T-helper 2 cell treated with Interferon-gamma antibody and Interleukin-4, amounts not matched to agents 5 μg/mL and 100 μg/mL, for 36 hours (primary cell): ENCODE results near the gene MTHFD1L.
"Not testable (repeated sequence)": the region's sequence is repeated elsewhere in the genome, so short reads cannot be mapped to it uniquely, and the experiment has no call there.

Experiments used
- DNase-seq: peaks from one replicate; pipeline ENCODE4 v3.0.0; 2021; ENCODE audit warnings: low spot score
- H3K27ac Mint-ChIP-seq: one replicate; pipeline ENCODE4 v1.8.0; 2021; ENCODE audit warnings: mild to moderate bottlenecking, mixed read lengths
- H3K27me3 Mint-ChIP-seq: one replicate; pipeline ENCODE4 v1.8.0; 2021; ENCODE audit warnings: low read depth, mixed read lengths
- H3K36me3 Mint-ChIP-seq: one replicate; pipeline ENCODE4 v1.8.0; 2021; ENCODE audit warnings: low read depth, mixed read lengths
- H3K4me1 Mint-ChIP-seq: one replicate; pipeline ENCODE4 v1.8.0; 2021; ENCODE audit warnings: low read depth, mixed read lengths
- H3K4me3 Mint-ChIP-seq: one replicate; pipeline ENCODE4 v1.8.0; 2022; ENCODE audit warnings: mild to moderate bottlenecking, moderate library complexity, mixed read lengths
- H3K9me3 Mint-ChIP-seq: one replicate; pipeline ENCODE4 v1.8.0; 2021; ENCODE audit warnings: mixed read lengths

The MTHFD1L gene

GRCh38 chr6:151038616-151039015 is 173.1 kb downstream of the MTHFD1L start:
- Mint-ChIP-seq H3K4me3 (no peak overlapping the region), H3K27ac (no peak overlapping the region), H3K36me3 (peaks cover 34% of the 10 kb centered on the region), H3K4me1 (peaks cover 11% of the 10 kb centered on the region), H3K27me3 (no peaks in the 10 kb centered on the region), H3K9me3 (no peaks in the 10 kb centered on the region)
- no peak for DNase-seq

GRCh38 chr6:151040888-151041521 is 175.5 kb downstream of the MTHFD1L start:
- not testable (repeated sequence) for H3K9me3 Mint-ChIP-seq, DNase-seq, H3K27me3 Mint-ChIP-seq, H3K4me3 Mint-ChIP-seq, H3K27ac Mint-ChIP-seq
- Mint-ChIP-seq H3K36me3 (peaks cover 40% of the 10 kb centered on the region), H3K4me1 (peaks cover 11% of the 10 kb centered on the region)

GRCh38 chr6:151041686-151042085 is 176.2 kb downstream of the MTHFD1L start:
- no peaks in the 10 kb centered on the region for H3K9me3 Mint-ChIP-seq
- H3K27me3 Mint-ChIP-seq = no peaks in the 10 kb centered on the region
- no peak for DNase-seq
- peaks cover 7% of the 10 kb centered on the region for H3K4me1 Mint-ChIP-seq
- H3K36me3 Mint-ChIP-seq = peaks cover 39% of the 10 kb centered on the region
- no peak overlapping the region for H3K4me3 Mint-ChIP-seq
- H3K27ac Mint-ChIP-seq = no peak overlapping the region

- H3K27ac Mint-ChIP-seq, H3K4me1 Mint-ChIP-seq, H3K9me3 Mint-ChIP-seq, DNase-seq, H3K27me3 Mint-ChIP-seq, H3K4me3 Mint-ChIP-seq: not testable (repeated sequence)
- H3K36me3 Mint-ChIP-seq = peaks cover 38% of the 10 kb centered on the region
Observed at GRCh38 chr6:151042911-151043330, 177.4 kb downstream of the MTHFD1L start.

- no peak for DNase-seq
- H3K27ac Mint-ChIP-seq = no peak overlapping the region
- peaks cover 40% of the 10 kb centered on the region for H3K36me3 Mint-ChIP-seq
- H3K27me3 Mint-ChIP-seq = no peaks in the 10 kb centered on the region
- H3K4me3 Mint-ChIP-seq = no peak overlapping the region
- H3K4me1 Mint-ChIP-seq = no peaks in the 10 kb centered on the region
- H3K9me3 Mint-ChIP-seq = peaks cover 13% of the 10 kb centered on the region
Observed at GRCh38 chr6:151043944-151044343, 178.4 kb downstream of the MTHFD1L start.

GRCh38 chr6:151044465-151045441 is 179.3 kb downstream of the MTHFD1L start:
- H3K4me1 Mint-ChIP-seq = no peaks in the 10 kb centered on the region
- peaks cover 40% of the 10 kb centered on the region for H3K36me3 Mint-ChIP-seq
- no peak for DNase-seq
- no peak overlapping the region for H3K27ac Mint-ChIP-seq
- no peaks in the 10 kb centered on the region for H3K27me3 Mint-ChIP-seq
- H3K9me3 Mint-ChIP-seq = peaks cover 13% of the 10 kb centered on the region
- no peak overlapping the region for H3K4me3 Mint-ChIP-seq

GRCh38 chr6:151045511-151046222 is 180.2 kb downstream of the MTHFD1L start:
- H3K27ac Mint-ChIP-seq, H3K4me1 Mint-ChIP-seq, DNase-seq, H3K27me3 Mint-ChIP-seq, H3K4me3 Mint-ChIP-seq: not testable (repeated sequence)
- Mint-ChIP-seq H3K36me3 (peaks cover 40% of the 10 kb centered on the region), H3K9me3 (peaks cover 13% of the 10 kb centered on the region)

GRCh38 chr6:151051164-151051563 is 185.7 kb downstream of the MTHFD1L start:
- H3K36me3 Mint-ChIP-seq = peaks cover 33% of the 10 kb centered on the region
- H3K9me3 Mint-ChIP-seq = peaks cover 13% of the 10 kb centered on the region
- H3K4me1 Mint-ChIP-seq = no peaks in the 10 kb centered on the region
- H3K27me3 Mint-ChIP-seq = no peaks in the 10 kb centered on the region
- DNase-seq = no peak
- H3K4me3 Mint-ChIP-seq = no peak overlapping the region
- H3K27ac Mint-ChIP-seq = no peak overlapping the region

GRCh38 chr6:151052021-151052646 is 186.6 kb downstream of the MTHFD1L start:
- H3K27ac Mint-ChIP-seq = no peak overlapping the region
- peaks cover 28% of the 10 kb centered on the region for H3K36me3 Mint-ChIP-seq
- H3K27me3 Mint-ChIP-seq = no peaks in the 10 kb centered on the region

GRCh38 chr6:151054306-151054705 is 188.8 kb downstream of the MTHFD1L start:
- Mint-ChIP-seq H3K27me3 (no peaks in the 10 kb centered on the region), H3K36me3 (peaks cover 12% of the 10 kb centered on the region)
- no peak for DNase-seq

More at GRCh38 chr6:151052021-151052646, 186.6 kb downstream of the MTHFD1L start:
- DNase-seq = no peak
- Mint-ChIP-seq H3K4me1 (no peaks in the 10 kb centered on the region), H3K9me3 (peaks cover 13% of the 10 kb centered on the region), H3K4me3 (no peak overlapping the region)

GRCh38 chr6:151056230-151056907 is 190.9 kb downstream of the MTHFD1L start:
- Mint-ChIP-seq H3K27me3 (no peaks in the 10 kb centered on the region), H3K9me3 (no peaks in the 10 kb centered on the region), H3K4me1 (no peaks in the 10 kb centered on the region), H3K36me3 (peaks cover 8% of the 10 kb centered on the region), H3K27ac (no peak overlapping the region), H3K4me3 (no peak overlapping the region)
- DNase-seq = no peak

More at GRCh38 chr6:151054306-151054705, 188.8 kb downstream of the MTHFD1L start:
- Mint-ChIP-seq H3K9me3 (no peaks in the 10 kb centered on the region), H3K4me3 (no peak overlapping the region), H3K27ac (no peak overlapping the region), H3K4me1 (no peaks in the 10 kb centered on the region)

- Mint-ChIP-seq H3K4me1 (no peaks in the 10 kb centered on the region), H3K36me3 (peaks cover 3% of the 10 kb centered on the region), H3K9me3 (no peaks in the 10 kb centered on the region), H3K27me3 (no peaks in the 10 kb centered on the region), H3K27ac (no peak overlapping the region), H3K4me3 (no peak overlapping the region)
- no peak for DNase-seq
Observed at GRCh38 chr6:151057061-151057460, 191.6 kb downstream of the MTHFD1L start.
